Natural killer cell (primary cell): ENCODE data around the gene ATP5F1A. TPM values are rescaled to one million over a fixed set of nuclear protein-coding genes. Genes with fewer than 3 reads are reported as not detected.

ENCODE experiments used
- ATAC-seq, 3 donors: fragments of 150-1000 bp in 2 of 3; fragments of 200-7000 bp in 1 of 3; cut with Tn5 transposase; 1 replicate in 1 of 3; 2 replicates in 2 of 3; pipeline ENCODE4 v1.10.0; 2021; ENCODE audit warnings: mild to moderate bottlenecking in 2 of 3, moderate library complexity in 2 of 3
- DNase-seq, 2 donors: peaks; one replicate each; pipeline versions ENCODE4 v3.0.0 to v3.0.0-alpha.2; 2013 to 2021; ENCODE audit warnings: mixed read lengths in 1 of 2
- H3K27ac ChIP-seq: one replicate; pipeline ENCODE4 v1.5.1; 2013; ENCODE audit warnings: mild to moderate bottlenecking, low read length
- H3K27me3 ChIP-seq: one replicate; pipeline ENCODE4 v1.6.1; 2013; ENCODE audit warnings: low read length; ENCODE audit not compliant: control insufficient read depth, insufficient read depth
- H3K36me3 ChIP-seq: one replicate; pipeline ENCODE4 v1.6.1; 2013; ENCODE audit warnings: low read length; ENCODE audit not compliant: control insufficient read depth, insufficient read depth
- H3K4me1 ChIP-seq: one replicate; pipeline ENCODE4 v1.6.1; 2013; ENCODE audit warnings: low read length; ENCODE audit not compliant: control insufficient read depth, insufficient read depth
- H3K4me3 ChIP-seq: one replicate; pipeline ENCODE4 v1.5.1; 2013; ENCODE audit warnings: low read length
- H3K9me3 ChIP-seq: one replicate; pipeline ENCODE4 v1.6.1; 2013; ENCODE audit warnings: low read length; ENCODE audit not compliant: control insufficient read depth, insufficient read depth
- H3K27ac Mint-ChIP-seq, 2 donors: one replicate each; pipeline ENCODE4 v1.8.0; 2022; ENCODE audit warnings: mild to moderate bottlenecking in 2 of 2, mixed read lengths in 2 of 2, moderate library complexity in 1 of 2
- H3K27me3 Mint-ChIP-seq, 2 donors: one replicate each; pipeline ENCODE4 v1.8.0; 2022; ENCODE audit warnings: low read depth in 2 of 2, mixed read lengths in 2 of 2
- H3K36me3 Mint-ChIP-seq: one replicate; pipeline ENCODE4 v1.8.0; 2022; ENCODE audit warnings: mixed read lengths
- H3K4me1 Mint-ChIP-seq, 2 donors: one replicate each; pipeline ENCODE4 v1.8.0; 2022; ENCODE audit warnings: mixed read lengths in 2 of 2
- H3K4me3 Mint-ChIP-seq: one replicate; pipeline ENCODE4 v1.8.0; 2022; ENCODE audit warnings: mild to moderate bottlenecking, moderate library complexity, mixed read lengths
- H3K9me3 Mint-ChIP-seq, 2 donors: one replicate each; pipeline ENCODE4 v1.8.0; 2022; ENCODE audit warnings: mixed read lengths in 2 of 2
- WGBS: methylation state at CpG from one replicate; pipeline ENCODE4 v1.1.7; 2013; ENCODE audit warnings: missing lambda C conversion rate; ENCODE audit not compliant: insufficient coverage; 5-methylcytosine and 5-hydroxymethylcytosine counted together
- intact Hi-C: fragments of 100-400 bp; cut with micrococcal nuclease; formaldehyde crosslinking; loops from one replicate; pipeline ENCODE4 v1.14.2; 2022
- total RNA-seq, 4 donors: library from RNA; stranded (reverse); fragments of 120-200 nt in 1 of 4; gene quantifications; one replicate each; pipeline versions ENCODE4 v1.2.3 to v1.2.4, GENCODE V29; 2013 to 2022
- TF ChIP-seq, protein P1 (sequence below): fragments of 200-600 bp; IDR thresholded peaks from one replicate; pipeline ENCODE4 v1.8.0; 2022; ENCODE audit warnings: antibody characterized with exemption

The ATP5F1A gene
- total RNA-seq, 3 donors from 2014 or later (not counting 1 experiment from before 2014, with no cell fraction given) = 209 to 218 (median 218) TPM

DNA sequence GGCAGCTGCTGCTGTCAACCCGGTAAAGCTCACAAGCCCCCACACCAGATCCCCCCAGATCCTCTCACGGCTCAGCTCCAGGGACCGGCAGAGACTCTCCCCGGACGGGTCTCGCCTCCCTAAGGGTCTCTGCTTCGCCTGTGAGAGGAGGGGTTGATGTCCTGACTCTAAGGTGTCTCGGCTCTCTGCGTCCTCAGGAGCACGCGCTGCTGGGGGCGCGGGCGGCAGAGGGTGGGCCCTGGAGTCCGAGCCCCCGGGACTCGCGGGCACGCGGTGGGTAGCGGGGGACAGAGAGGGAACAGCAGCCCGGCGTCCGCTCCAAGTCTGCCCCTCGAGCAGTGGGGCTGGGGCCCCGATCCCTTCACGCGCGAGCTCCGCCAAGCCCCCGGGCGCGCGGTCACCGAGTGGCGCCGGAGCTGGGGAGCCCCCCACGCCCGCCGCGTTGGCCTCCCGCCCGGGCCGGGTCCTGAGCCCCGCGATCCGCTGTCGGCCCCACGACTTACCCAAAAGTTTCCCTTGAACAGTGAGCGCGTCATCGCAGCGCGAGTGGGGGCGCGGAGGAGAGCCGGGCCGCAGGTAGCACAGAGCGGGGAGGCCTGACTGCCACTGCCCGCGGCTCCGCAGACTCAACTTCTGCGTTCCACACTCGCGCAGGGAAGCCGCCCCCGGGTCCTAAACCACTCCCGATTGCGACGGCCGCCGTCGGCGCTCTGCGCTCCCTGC lies 26.3 kb downstream of the ATP5F1A start, which contains the start of gene PSTPIP2:
Gene PSTPIP2, minus strand, starts transcription at position 608 of the 723 bp plus-strand sequence. Its CDS starts 72 bp downstream, at position 536.
- Histone ChIP-seq H3K4me3 (peak within 1 kb of the TSS; percentile 86), H3K9me3 (no peaks in the 10 kb centered on the region), H3K27ac (peak within 1 kb of the TSS; percentile 49), H3K27me3 (peaks cover 2% of the 10 kb centered on the region), H3K4me1 (peaks cover 34% of the 10 kb centered on the region), H3K36me3 (no peaks in the 10 kb centered on the region)
- DNase-seq (peak; percentile 69 to 77), ATAC-seq (peak; percentile 86 to 90 (median 89))
- Mint-ChIP-seq H3K27me3 (no peaks in the 10 kb centered on the region), H3K4me1 (peaks cover 42 to 45% of the 10 kb centered on the region in 2 donors), H3K9me3 (no peaks in the 10 kb centered on the region), H3K27ac (peak within 1 kb of the TSS; percentile 61 to 71), H3K4me3 (peak within 1 kb of the TSS; percentile 91), H3K36me3 (no peaks in the 10 kb centered on the region)
- TF ChIP-seq, protein P1, sequence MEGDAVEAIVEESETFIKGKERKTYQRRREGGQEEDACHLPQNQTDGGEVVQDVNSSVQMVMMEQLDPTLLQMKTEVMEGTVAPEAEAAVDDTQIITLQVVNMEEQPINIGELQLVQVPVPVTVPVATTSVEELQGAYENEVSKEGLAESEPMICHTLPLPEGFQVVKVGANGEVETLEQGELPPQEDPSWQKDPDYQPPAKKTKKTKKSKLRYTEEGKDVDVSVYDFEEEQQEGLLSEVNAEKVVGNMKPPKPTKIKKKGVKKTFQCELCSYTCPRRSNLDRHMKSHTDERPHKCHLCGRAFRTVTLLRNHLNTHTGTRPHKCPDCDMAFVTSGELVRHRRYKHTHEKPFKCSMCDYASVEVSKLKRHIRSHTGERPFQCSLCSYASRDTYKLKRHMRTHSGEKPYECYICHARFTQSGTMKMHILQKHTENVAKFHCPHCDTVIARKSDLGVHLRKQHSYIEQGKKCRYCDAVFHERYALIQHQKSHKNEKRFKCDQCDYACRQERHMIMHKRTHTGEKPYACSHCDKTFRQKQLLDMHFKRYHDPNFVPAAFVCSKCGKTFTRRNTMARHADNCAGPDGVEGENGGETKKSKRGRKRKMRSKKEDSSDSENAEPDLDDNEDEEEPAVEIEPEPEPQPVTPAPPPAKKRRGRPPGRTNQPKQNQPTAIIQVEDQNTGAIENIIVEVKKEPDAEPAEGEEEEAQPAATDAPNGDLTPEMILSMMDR = no peak
- under 1% methylated on average over 73 of the region's 75 CpGs for WGBS
- intact Hi-C loops = loop anchor here (2.0 to 5.0 kb wide), 7 partner anchors 17 to 451 kb away; no protein-coding TSS in a partner anchor

DNA sequence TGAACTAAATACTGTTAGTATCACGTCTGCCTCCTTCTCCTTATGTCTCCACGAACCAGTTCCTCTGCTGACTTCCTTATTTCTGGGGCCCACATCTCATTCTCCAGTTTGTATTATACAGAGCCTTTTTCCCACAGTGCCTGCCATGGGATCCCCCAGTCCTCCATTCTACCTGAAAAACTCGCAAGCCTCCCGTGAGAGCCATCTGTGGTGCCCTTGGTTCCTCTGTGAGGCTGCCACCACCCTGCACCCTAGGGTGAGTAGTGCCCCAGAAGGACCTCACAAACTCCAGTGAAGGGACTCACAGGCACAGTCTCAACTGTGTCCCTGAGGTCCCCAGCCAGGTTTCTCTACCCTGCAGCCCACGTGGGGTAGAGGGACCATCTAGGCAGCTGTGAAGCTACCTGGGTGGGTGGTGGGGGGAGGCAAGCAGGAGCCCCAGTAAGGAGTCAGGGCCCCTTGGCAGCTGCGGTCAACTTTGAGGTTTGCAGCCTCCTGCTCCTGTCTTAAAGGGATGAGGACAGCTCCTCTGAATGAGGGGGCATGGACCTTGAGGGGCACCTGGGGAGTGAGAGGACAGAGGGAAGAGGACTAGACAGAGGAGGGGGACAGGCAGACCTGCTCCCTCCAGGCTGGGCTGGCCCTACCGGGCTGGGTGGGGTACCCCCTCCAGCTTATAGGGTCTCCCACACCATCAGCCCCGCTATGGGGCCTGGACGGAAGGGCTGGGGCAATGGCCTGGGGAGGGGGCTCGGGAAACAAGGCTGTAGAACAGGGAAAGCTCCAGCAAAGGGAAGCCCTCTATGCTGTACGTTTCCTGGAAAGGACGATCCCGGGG lies 27.1 kb downstream of the ATP5F1A start:
- intact Hi-C loops = loop anchor here (2.0 to 5.0 kb wide), 3 partner anchors 16 to 384 kb away; no protein-coding TSS in a partner anchor
- H3K27me3 ChIP-seq = peaks cover 2% of the 10 kb centered on the region
- DNase-seq = peak; percentile 24 to 26
- ATAC-seq = peak in 2 of 3 donors; percentile 13 to 39
- Mint-ChIP-seq H3K27ac (peak overlapping the region; percentile 61 to 71), H3K4me3 (peak overlapping the region; percentile 89), H3K27me3 (no peaks in the 10 kb centered on the region), H3K36me3 (no peaks in the 10 kb centered on the region), H3K9me3 (no peaks in the 10 kb centered on the region), H3K4me1 (peaks cover 42 to 45% of the 10 kb centered on the region in 2 donors)
- H3K27ac ChIP-seq = peak overlapping the region; percentile 49
- H3K4me1 ChIP-seq = peaks cover 34% of the 10 kb centered on the region
- TF ChIP-seq, protein P1 = no peak
- peak overlapping the region; percentile 86 for H3K4me3 ChIP-seq
- no peaks in the 10 kb centered on the region for H3K9me3 ChIP-seq
- WGBS = 17% methylated on average over 13 of the region's 13 CpGs
- no peaks in the 10 kb centered on the region for H3K36me3 ChIP-seq

- Mint-ChIP-seq H3K4me3 (peak overlapping the region; percentile 89), H3K4me1 (peaks cover 42 to 45% of the 10 kb centered on the region in 2 donors), H3K27ac (peak overlapping the region; percentile 61 to 71), H3K36me3 (no peaks in the 10 kb centered on the region), H3K9me3 (no peaks in the 10 kb centered on the region), H3K27me3 (no peaks in the 10 kb centered on the region)
- H3K27me3 ChIP-seq = peaks cover 2% of the 10 kb centered on the region
- DNase-seq (no peak), ATAC-seq (no peak)
- no peaks in the 10 kb centered on the region for H3K36me3 ChIP-seq
- H3K9me3 ChIP-seq = no peaks in the 10 kb centered on the region
- WGBS = 79% methylated on average over 6 of the region's 6 CpGs
- TF ChIP-seq, protein P1 = no peak
- no peak overlapping the region for H3K27ac ChIP-seq
- H3K4me3 ChIP-seq = no peak overlapping the region
- intact Hi-C loops = loop anchor here (2.0 to 5.0 kb wide), 3 partner anchors 15 to 383 kb away; no protein-coding TSS in a partner anchor
- peaks cover 34% of the 10 kb centered on the region for H3K4me1 ChIP-seq
Observed at GRCh38 chr18:46070232-46070631, 27.9 kb downstream of the ATP5F1A start.
